ENCODE results near the gene GPN2.

Gene GPN2

DNA sequence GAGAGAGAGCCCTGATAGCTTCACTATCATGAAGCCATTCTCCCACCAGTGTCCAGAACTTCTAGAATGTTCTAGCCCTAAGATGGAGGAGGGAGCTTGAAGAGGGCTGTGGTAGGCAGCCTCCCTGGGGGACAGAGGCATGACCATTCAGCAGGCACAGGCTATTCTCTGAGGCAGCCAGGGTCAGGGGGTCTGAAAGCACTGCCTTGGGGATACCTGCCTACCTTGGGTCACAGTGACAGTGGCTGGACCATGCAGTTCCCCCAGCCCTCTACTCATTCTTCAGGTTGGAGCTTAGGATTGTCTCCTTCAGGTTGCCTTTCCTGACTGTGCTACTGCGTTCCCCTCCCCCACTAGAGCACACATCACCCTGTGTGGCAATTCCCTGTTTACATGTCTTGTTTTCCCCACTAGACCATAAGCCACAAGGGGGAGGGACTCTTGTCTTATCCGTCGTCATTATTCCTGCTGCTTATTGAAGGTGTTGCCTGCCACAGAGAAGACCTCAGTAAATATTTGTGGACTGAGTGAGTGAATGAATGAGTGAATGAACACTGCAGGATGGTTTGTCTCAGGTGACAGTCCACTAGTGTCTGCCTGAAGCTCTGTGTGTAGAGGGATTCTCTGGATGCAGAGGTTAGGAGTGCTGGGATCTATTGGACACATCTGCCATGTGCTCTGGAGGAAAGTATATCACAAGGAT, 58.4 kb downstream of the GPN2 start:
- no peak for DNase-seq (ENCODE audit: low read depth)

DNA sequence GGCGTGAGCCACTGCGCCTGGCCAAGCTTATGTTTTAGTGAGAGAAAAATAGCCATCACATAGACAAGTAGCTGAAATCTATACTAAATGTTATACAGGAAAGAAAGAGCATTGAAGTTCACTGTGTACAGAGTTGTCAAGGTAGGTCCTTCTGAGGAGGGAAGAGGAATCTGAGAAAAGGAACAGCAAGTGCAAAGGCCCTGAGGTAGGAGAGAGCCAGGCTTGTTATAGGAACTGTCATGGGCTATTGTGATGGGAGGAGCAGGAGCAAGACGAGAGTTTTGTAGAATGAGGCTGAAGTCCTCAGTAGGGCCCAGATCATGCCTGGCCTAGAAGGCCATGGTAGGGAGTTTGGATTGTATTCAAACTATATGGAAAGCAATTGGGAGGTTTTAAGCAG, 59.0 kb downstream of the GPN2 start:
- DNase-seq (ENCODE audit: low read depth), result no peak

DNA sequence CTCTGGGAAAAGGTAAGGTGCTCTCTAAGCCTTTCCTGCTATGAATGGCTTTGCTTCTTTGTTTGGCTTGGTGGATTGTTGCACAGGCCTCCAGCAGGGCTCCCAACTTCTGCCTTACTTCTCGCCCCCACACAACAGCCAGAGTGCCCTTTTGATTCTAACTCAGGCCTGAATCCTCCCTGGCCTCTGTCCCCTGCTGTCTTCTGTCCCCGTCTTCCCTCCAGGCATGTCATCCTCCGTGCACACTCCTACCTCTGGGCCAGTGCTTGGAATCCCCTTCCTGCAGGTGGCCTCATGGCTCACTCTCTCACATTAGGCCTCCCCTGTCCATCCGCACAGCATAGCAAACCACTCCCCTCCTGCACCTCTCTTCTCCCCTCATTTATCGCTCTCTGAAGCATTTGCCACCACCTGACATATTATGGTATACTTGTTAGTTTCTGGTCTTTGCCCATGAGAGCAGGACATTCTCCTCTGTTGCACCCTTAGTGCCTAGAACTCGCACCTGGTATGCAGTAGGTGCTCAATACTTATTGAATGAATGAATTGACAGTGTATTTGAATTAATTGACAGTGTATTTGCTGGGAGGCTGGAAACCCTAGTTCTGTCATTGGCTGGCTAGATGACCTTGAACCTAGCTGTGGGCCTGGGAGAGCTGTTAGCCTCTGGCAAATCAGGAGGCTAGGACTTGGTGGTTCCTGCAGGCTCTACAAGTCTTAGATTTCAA, 60.7 kb downstream of the GPN2 start:
- no peak for DNase-seq (ENCODE audit: low read depth)

DNA sequence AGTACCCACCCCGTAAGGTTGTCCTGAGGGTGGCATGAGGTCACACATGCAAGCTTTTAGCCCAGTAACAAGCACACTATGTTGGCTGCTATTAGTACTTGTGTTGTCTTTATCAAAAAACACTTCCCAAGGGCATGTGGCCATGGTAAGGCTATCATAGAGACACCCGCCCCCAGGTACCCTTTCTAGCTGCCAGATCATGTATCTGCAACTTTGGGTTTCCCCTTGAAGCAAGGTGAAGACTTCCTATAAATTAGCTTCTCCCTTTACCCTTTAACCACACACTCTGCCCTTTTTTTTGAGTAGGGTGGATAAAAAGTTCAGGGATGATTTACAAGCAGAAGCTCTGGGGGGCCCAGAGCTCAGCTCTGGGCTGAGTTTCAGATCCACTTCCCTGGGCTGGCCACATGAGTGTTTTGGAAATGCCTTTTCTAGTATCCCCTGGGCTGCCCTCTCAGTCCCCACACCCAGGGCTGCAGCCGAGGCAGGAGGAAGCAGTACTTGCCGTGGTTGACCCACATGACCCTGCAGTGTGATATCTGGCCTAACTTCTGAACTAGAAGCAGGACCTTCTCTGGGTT, 61.6 kb downstream of the GPN2 start:
- no peak for DNase-seq (ENCODE audit: low read depth)

DNA sequence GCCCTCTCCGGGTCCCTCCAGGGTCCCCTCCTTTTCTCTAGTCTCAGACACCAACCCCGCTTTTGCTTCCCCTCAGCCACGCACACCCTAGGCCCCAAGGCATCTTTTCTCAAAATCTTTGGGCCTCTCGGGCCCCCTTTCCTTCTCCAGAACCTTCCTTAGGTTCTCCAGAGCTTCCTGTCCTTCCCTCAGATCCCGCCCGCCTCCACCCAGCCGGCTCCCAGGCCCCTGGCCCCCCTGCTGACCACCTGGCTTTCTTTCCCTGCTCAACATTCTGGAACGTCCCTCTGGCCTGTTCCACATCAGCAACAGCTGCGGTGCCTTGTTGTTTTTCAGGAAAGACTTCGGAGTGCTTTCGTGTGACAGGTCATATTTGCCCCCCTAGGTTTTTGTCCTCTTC, 62.4 kb downstream of the GPN2 start:
- DNase-seq (ENCODE audit: low read depth), result no peak

DNA sequence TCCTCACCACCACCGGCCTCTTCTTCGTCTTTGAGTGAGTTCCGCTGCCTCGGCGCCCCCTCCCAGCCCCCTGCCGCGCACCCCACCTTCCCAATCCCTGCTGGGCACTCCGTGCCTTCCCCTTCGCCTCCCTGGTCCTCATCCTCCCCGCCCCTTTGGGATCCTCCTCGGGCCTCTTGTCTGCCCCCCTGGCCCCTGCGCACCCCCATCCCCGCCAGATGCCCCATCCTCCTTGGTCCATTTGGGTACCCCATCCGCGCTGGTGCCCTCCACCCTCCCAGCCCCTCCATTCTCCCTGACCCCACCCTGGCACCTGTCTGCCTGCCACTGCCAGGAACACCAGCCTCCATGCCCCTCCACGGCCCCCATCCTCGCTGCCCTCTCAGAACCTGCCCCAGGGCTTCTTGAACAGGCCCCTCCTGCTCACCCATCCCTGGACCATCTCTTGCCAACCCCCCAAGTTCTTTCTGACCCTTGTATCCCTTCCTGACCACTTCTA, 62.9 kb downstream of the GPN2 start:
- DNase-seq (ENCODE audit: low read depth), result no peak

DNA sequence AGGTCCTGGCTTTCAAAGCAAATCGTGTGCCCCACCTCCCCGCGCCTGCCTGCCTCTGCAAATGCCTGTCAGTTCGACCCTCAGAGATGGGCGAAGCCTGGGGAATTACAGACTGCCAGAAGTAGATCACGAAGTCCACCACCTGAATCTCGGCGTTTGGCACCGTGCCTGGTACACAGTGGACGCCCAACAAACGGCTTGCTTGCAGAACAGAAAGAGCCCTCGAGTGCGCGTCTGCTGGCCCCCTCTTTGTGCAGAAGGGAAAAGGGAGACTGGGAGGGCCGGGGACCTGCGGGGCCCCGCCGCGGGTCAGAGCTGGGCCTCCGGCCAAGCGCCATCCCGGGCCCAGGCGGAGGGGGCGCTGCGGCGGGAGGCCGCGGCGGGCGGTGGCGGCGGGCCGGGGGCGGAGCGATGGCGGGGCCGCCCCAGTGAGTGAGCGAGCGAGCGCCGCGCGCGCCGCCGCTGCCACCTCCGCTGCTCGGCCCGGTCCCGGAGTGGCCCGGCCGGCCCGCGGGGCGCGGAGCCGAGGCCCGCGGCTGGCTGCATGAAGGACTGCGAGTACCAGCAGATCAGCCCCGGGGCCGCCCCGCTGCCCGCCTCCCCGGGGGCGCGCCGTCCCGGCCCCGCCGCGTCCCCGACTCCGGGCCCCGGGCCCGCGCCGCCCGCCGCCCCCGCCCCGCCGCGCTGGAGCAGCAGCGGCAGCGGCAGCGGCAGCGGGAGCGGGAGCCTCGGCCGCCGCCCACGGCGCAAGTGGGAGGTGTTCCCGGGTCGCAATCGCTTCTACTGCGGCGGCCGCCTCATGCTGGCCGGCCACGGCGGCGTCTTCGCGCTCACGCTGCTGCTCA, 63.6 kb downstream of the GPN2 start, which contains the start of gene ZDHHC18:
Gene ZDHHC18, plus strand, starts transcription at position 428 of the 845 bp plus-strand sequence. Its CDS starts 117 bp downstream, at position 545.
- peak; percentile 54 for DNase-seq (ENCODE audit: low read depth)

All from stimulated activated CD8-positive, alpha-beta memory T cell treated with anti-CD3 and anti-CD28 coated beads, Interleukin-4, amount 100 ng/mL, for 24 hours (primary cell).